Activated naive CD4-positive, alpha-beta T cell treated with anti-CD3 and anti-CD28 coated beads, Interleukin-2, amount 10 ng/mL, durations not matched to agents 7 days and 5 days (primary cell): ENCODE measurements around the gene GFOD1.
"Not testable (repeated sequence)": the region's sequence is repeated elsewhere in the genome, so short reads cannot be mapped to it uniquely, and the experiment has no call there.

Experiments
- CTCF ChIA-PET: fragments of 350-600 bp; sonication (Branson Sonifier 250); formaldehyde crosslinking; loops from one replicate; lab custom pipeline; 2021; ENCODE audit warnings: antibody characterized with exemption; lab: Charles Lee
- DNase-seq: peaks from one replicate; pipeline ENCODE4 v3.0.0-alpha.2; 2020
- H3K27ac Mint-ChIP-seq: one replicate; pipeline ENCODE4 v1.8.0; 2021; ENCODE audit warnings: mild to moderate bottlenecking, moderate library complexity, mixed read lengths
- H3K27me3 Mint-ChIP-seq: one replicate; pipeline ENCODE4 v1.8.0; 2021; ENCODE audit warnings: mild to moderate bottlenecking, mixed read lengths
- H3K36me3 Mint-ChIP-seq: one replicate; pipeline ENCODE4 v1.8.0; 2021; ENCODE audit warnings: mixed read lengths
- H3K4me1 Mint-ChIP-seq: one replicate; pipeline ENCODE4 v1.8.0; 2021; ENCODE audit warnings: mixed read lengths
- H3K4me3 Mint-ChIP-seq: one replicate; pipeline ENCODE4 v1.8.0; 2021; ENCODE audit warnings: mild to moderate bottlenecking, moderate library complexity, mixed read lengths
- H3K9me3 Mint-ChIP-seq: one replicate; pipeline ENCODE4 v1.8.0; 2021; ENCODE audit warnings: mixed read lengths

The GFOD1 gene

DNA sequence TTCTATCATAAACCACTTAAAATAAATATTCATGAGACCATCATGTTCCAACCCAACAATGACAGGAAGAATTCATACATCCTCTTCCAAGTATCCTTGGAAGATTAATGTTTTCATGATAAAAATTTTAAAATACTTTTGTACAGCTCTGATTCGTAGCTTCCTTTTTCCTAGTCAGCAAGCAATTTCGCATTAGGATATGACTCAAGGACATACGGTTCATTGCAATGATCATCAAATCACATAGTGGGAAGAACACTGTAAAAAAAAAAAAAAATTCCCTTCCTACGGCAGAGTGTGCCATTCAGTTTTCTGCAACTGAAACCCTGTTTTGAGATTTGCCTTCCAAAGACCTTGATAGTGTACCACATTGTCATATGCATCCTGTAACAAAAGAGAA lies 35.3 kb upstream of the GFOD1 start:
- H3K4me1 Mint-ChIP-seq, result peaks cover 19% of the 10 kb centered on the region
- no peak overlapping the region for H3K4me3 Mint-ChIP-seq
- no peaks in the 10 kb centered on the region for H3K36me3 Mint-ChIP-seq
- CTCF ChIA-PET, result no interaction called here
- no peak for DNase-seq
- H3K9me3 Mint-ChIP-seq, result no peaks in the 10 kb centered on the region
- H3K27me3 Mint-ChIP-seq, result peaks cover 22% of the 10 kb centered on the region
- H3K27ac Mint-ChIP-seq, result no peak overlapping the region

GRCh38 chr6:13519839-13520238 lies 32.4 kb upstream of the GFOD1 start:
- Mint-ChIP-seq H3K4me3 (no peak overlapping the region), H3K27ac (no peak overlapping the region)

GRCh38 chr6:13517116-13517515 lies 29.7 kb upstream of the GFOD1 start:
- no peak overlapping the region for H3K4me3 Mint-ChIP-seq
- CTCF ChIA-PET, result interaction anchor here (0.6 kb wide), 1 partner anchor 21 kb away, joined by 4 read pairs; no protein-coding TSS in a partner anchor
- no peaks in the 10 kb centered on the region for H3K9me3 Mint-ChIP-seq
- no peaks in the 10 kb centered on the region for H3K36me3 Mint-ChIP-seq
- peaks cover 23% of the 10 kb centered on the region for H3K27me3 Mint-ChIP-seq
- no peaks in the 10 kb centered on the region for H3K4me1 Mint-ChIP-seq
- DNase-seq, result no peak
- no peak overlapping the region for H3K27ac Mint-ChIP-seq

More at GRCh38 chr6:13519839-13520238, 32.4 kb upstream of the GFOD1 start:
- no peak for DNase-seq
- no peaks in the 10 kb centered on the region for H3K4me1 Mint-ChIP-seq
- CTCF ChIA-PET, result no interaction called here
- no peaks in the 10 kb centered on the region for H3K9me3 Mint-ChIP-seq
- peaks cover 23% of the 10 kb centered on the region for H3K27me3 Mint-ChIP-seq
- H3K36me3 Mint-ChIP-seq, result no peaks in the 10 kb centered on the region

GRCh38 chr6:13515912-13516311 lies 28.5 kb upstream of the GFOD1 start:
- CTCF ChIA-PET, result no interaction called here
- no peaks in the 10 kb centered on the region for H3K9me3 Mint-ChIP-seq
- no peak overlapping the region for H3K4me3 Mint-ChIP-seq
- H3K27me3 Mint-ChIP-seq, result peaks cover 23% of the 10 kb centered on the region
- H3K4me1 Mint-ChIP-seq, result no peaks in the 10 kb centered on the region
- no peaks in the 10 kb centered on the region for H3K36me3 Mint-ChIP-seq
- no peak overlapping the region for H3K27ac Mint-ChIP-seq
- DNase-seq, result no peak

DNA sequence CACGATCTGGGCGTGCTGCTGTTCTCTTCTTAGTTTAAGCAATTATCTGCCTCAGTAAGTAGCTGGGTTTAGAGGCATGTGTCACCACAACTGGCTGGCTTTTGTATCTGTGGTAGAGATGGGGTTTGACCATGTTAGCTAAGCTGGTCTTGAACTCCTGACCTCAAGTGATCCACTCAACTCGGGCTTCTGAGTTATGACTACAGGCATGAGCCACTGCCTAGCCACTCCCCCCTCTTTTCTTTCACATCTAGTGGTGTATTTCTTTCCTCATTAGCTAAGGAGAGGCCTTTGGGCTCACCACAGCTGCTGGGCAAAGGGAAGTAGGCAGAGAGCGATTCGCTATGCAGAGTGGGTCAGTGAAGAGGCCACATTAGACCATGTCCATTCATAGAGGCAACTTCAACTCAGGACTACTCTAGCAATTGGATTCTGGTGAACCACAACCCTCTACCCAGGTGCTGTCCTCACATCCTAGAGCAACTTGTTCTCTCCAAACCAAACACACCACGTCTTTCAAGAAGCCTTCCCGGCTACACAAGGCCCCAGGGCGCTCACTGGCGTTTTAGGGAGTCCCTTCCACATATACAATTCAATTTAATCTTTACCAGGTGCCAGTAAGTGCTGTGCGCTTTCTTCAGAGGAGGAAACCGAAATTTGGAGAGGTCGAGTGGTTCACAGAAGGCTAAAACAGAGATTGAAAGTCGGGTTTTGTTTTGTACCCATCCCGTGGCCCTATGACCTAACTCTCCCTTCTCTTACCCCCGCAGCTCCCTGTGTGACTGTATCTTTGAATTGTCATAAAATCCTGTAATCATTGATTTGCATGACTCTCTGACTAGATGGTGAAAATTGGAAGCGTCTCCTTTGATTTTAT lies 26.5 kb upstream of the GFOD1 start:
- CTCF ChIA-PET, result interaction anchor here (0.6 kb wide), 1 partner anchor 25 kb away, joined by 3 read pairs; no protein-coding TSS in a partner anchor
- no peak for DNase-seq

GRCh38 chr6:13512900-13513299 lies 25.5 kb upstream of the GFOD1 start:
- CTCF ChIA-PET, result no interaction called here
- no peaks in the 10 kb centered on the region for H3K36me3 Mint-ChIP-seq
- no peak overlapping the region for H3K27ac Mint-ChIP-seq
- no peak for DNase-seq
- peaks cover 6% of the 10 kb centered on the region for H3K27me3 Mint-ChIP-seq
- no peak overlapping the region for H3K4me3 Mint-ChIP-seq
- no peaks in the 10 kb centered on the region for H3K9me3 Mint-ChIP-seq
- no peaks in the 10 kb centered on the region for H3K4me1 Mint-ChIP-seq

More for the DNA sequence above, 26.5 kb upstream of the GFOD1 start:
- Mint-ChIP-seq H3K27ac (no peak overlapping the region), H3K36me3 (no peaks in the 10 kb centered on the region), H3K27me3 (peaks cover 13% of the 10 kb centered on the region), H3K9me3 (no peaks in the 10 kb centered on the region), H3K4me3 (no peak overlapping the region), H3K4me1 (no peaks in the 10 kb centered on the region)

DNA sequence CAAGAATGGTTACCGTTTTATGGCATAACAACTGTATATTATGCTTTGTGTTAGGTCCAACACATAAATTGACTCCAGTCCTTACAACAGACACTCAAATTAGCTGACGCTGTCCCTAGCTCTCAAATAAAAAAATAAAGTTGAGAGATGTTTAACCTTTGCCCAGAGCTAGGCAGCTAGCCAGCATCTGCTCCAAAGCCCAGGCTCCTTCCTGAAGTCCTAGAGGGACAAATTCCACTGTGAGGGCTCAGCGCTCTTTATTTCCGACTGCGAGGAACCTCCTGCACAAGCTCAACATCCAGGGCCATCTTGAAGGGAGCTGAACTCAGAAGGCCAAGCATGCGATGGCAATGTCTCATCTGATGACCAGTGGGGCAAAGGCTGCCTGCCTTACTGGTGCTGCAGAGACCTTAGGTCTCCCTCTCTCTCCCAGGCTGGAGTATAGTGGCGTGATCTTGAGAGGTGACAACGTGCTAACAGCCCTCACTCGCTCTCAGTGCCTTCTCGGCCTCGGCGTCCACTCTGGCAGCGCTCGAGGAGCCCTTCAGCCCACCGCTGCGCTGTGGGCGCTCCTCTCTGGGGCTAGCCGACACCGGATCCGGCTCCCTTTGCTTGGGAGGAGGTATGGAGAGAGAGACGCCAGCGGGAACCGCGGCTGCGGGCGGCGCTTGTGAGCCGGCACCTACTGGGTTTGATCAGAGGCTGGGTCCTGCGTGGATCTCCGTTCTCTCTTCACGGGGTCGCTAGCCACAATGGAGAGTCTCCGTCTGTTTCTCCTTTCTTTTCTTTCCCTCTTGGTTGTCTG lies 24.7 kb upstream of the GFOD1 start:
- Mint-ChIP-seq H3K27me3 (peaks cover 6% of the 10 kb centered on the region), H3K9me3 (no peaks in the 10 kb centered on the region), H3K4me1 (no peaks in the 10 kb centered on the region), H3K36me3 (no peaks in the 10 kb centered on the region), H3K27ac (no peak overlapping the region), H3K4me3 (no peak overlapping the region)
- DNase-seq, result no peak
- CTCF ChIA-PET, result interaction anchor here (1.0 to 1.6 kb wide), 2 partner anchors 26 to 58 kb away, joined by 3 to 4 read pairs; no protein-coding TSS in a partner anchor

GRCh38 chr6:13511141-13511571 lies 23.8 kb upstream of the GFOD1 start:
- H3K27me3 Mint-ChIP-seq, H3K9me3 Mint-ChIP-seq, H3K4me3 Mint-ChIP-seq, H3K4me1 Mint-ChIP-seq, H3K36me3 Mint-ChIP-seq, DNase-seq, H3K27ac Mint-ChIP-seq: not testable (repeated sequence)
- CTCF ChIA-PET, result interaction anchor here (1.0 to 1.6 kb wide), 2 partner anchors 27 to 57 kb away, joined by 3 to 4 read pairs; no protein-coding TSS in a partner anchor

- not testable (repeated sequence) for H3K36me3 Mint-ChIP-seq
Measured at GRCh38 chr6:13510433-13510832, 23.0 kb upstream of the GFOD1 start.

GRCh38 chr6:13508711-13509705 lies 21.6 kb upstream of the GFOD1 start:
- no peak for DNase-seq
- Mint-ChIP-seq H3K4me3 (no peak overlapping the region), H3K36me3 (no peaks in the 10 kb centered on the region), H3K9me3 (no peaks in the 10 kb centered on the region), H3K4me1 (no peaks in the 10 kb centered on the region), H3K27me3 (peaks cover 3% of the 10 kb centered on the region), H3K27ac (no peak overlapping the region)
- CTCF ChIA-PET, result interaction anchor here (1.2 kb wide), 1 partner anchor 66 kb away, joined by 4 read pairs; the partner anchor contains the start of gene SIRT5

More at GRCh38 chr6:13510433-13510832, 23.0 kb upstream of the GFOD1 start:
- H3K27me3 Mint-ChIP-seq, H3K4me3 Mint-ChIP-seq, DNase-seq, H3K27ac Mint-ChIP-seq, H3K4me1 Mint-ChIP-seq, H3K9me3 Mint-ChIP-seq: not testable (repeated sequence)
- CTCF ChIA-PET, result interaction anchor here (1.6 kb wide), 1 partner anchor 28 kb away, joined by 4 read pairs; no protein-coding TSS in a partner anchor

DNA sequence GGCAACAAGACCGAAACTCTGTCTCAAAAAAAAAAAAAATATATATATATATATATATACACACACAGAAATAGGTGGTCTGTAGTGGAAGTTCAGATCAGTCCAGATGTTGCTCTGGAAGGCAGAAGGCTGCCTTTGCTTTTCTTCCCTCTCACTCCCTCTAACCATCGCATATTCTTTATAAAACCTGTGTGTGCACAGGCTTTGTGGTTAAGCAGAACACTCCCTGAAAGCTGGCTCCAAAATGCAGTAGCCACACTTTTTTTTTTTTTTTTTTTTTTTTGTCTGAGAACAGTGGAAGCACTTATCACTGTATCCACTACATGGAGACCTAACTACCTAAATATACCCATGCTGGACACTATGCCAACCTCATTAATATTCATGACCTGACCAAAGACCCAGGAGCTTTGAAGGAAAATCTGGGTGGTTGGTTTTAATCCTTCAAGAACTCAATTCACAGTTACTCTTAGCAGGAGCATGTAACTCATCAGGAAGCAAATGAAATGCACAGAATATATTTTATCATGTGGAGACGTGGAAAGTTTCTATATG lies 20.0 kb upstream of the GFOD1 start:
- no peaks in the 10 kb centered on the region for H3K9me3 Mint-ChIP-seq
- no peak overlapping the region for H3K4me3 Mint-ChIP-seq
- no peak overlapping the region for H3K27ac Mint-ChIP-seq
- H3K27me3 Mint-ChIP-seq, result peaks cover 3% of the 10 kb centered on the region
- CTCF ChIA-PET, result no interaction called here
- no peaks in the 10 kb centered on the region for H3K36me3 Mint-ChIP-seq
- no peak for DNase-seq
- H3K4me1 Mint-ChIP-seq, result no peaks in the 10 kb centered on the region

- no peaks in the 10 kb centered on the region for H3K36me3 Mint-ChIP-seq
- H3K27me3 Mint-ChIP-seq, result peaks cover 3% of the 10 kb centered on the region
- CTCF ChIA-PET, result no interaction called here
Measured at GRCh38 chr6:13505345-13505734, 17.9 kb upstream of the GFOD1 start.

More at GRCh38 chr6:13505345-13505734, 17.9 kb upstream of the GFOD1 start:
- H3K9me3 Mint-ChIP-seq, result no peaks in the 10 kb centered on the region
- H3K27ac Mint-ChIP-seq, result no peak overlapping the region
- no peak overlapping the region for H3K4me3 Mint-ChIP-seq
- H3K4me1 Mint-ChIP-seq, result no peaks in the 10 kb centered on the region
- no peak for DNase-seq
